Neural cell (in vitro differentiated cells): ENCODE results near the gene ARF3.

ENCODE experiments used
- EP300 ChIP-seq: fragments of 450-650 bp; conservative IDR thresholded peaks from 2 replicates; pipeline ENCODE4 v1.6.1; 2014; ENCODE audit warnings: antibody characterized with exemption, mild to moderate bottlenecking, moderate library complexity; ENCODE audit not compliant: poor library complexity, severe bottlenecking
- EZH2 ChIP-seq: fragments of 200-600, 300-800 bp; shearing (Covaris generic), sonication (generic); IDR thresholded peaks from 2 replicates; pipeline ENCODE4 v1.6.1; 2014; ENCODE audit warnings: antibody characterized with exemption, low read length, borderline replicate concordance, mild to moderate bottlenecking; ENCODE audit not compliant: insufficient read depth, poor library complexity, severe bottlenecking
- MXI1 ChIP-seq: fragments of 450-650 bp; conservative IDR thresholded peaks from 2 replicates; pipeline ENCODE4 v1.6.1; 2014; ENCODE audit warnings: antibody characterized with exemption, mild to moderate bottlenecking; ENCODE audit not compliant: poor library complexity, severe bottlenecking
- POLR2AphosphoS5 ChIP-seq: IDR thresholded peaks from 2 replicates; pipeline ENCODE4 v1.6.1; 2012
- RAD21 ChIP-seq: fragments of 450-650 bp; conservative IDR thresholded peaks from 2 replicates; pipeline ENCODE4 v1.6.1; 2014; ENCODE audit warnings: antibody characterized with exemption, mild to moderate bottlenecking, moderate library complexity
- TAF1 ChIP-seq: IDR thresholded peaks from 2 replicates; pipeline ENCODE4 v1.6.1; 2012; ENCODE audit warnings: low read depth
- TF ChIP-seq, protein P1 (sequence below): fragments of 450-650 bp; IDR thresholded peaks from 2 replicates; pipeline ENCODE4 v1.5.1; 2014; ENCODE audit warnings: antibody characterized with exemption, mild to moderate bottlenecking, moderate library complexity; ENCODE audit not compliant: poor library complexity, severe bottlenecking

DNA sequence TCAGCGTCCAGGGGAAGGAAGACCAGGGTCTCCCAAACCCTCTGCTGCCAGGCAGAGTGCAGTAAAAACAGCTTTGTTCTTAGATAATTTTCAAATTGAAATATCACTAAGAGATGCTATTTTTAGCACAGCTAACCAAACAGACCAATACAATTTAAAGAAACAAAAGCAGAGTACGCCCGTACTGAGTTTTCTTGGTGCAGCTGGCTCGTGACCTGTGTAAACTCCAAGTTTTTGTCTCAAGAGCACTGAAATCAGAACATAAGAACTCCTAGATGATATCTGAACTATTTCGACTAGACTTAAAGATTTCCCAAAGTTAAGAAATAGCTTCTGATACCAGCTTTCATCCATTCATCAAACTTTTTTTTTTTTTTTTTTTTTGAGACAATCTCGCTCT, 10.3 kb downstream of the ARF3 start:
- TF ChIP-seq EP300 (no peak), POLR2AphosphoS5 (no peak), EZH2 (no peak), TAF1 (no peak), MXI1 (no peak), RAD21 (no peak)
- TF ChIP-seq, protein P1, sequence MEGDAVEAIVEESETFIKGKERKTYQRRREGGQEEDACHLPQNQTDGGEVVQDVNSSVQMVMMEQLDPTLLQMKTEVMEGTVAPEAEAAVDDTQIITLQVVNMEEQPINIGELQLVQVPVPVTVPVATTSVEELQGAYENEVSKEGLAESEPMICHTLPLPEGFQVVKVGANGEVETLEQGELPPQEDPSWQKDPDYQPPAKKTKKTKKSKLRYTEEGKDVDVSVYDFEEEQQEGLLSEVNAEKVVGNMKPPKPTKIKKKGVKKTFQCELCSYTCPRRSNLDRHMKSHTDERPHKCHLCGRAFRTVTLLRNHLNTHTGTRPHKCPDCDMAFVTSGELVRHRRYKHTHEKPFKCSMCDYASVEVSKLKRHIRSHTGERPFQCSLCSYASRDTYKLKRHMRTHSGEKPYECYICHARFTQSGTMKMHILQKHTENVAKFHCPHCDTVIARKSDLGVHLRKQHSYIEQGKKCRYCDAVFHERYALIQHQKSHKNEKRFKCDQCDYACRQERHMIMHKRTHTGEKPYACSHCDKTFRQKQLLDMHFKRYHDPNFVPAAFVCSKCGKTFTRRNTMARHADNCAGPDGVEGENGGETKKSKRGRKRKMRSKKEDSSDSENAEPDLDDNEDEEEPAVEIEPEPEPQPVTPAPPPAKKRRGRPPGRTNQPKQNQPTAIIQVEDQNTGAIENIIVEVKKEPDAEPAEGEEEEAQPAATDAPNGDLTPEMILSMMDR: no peak
